IPS-18a (cell line): Measurements from ENCODE around the gene FOXB1.

Experiments
- H3K27ac ChIP-seq: one replicate; pipeline ENCODE4 v1.5.1; 2013; ENCODE audit warnings: low read length
- H3K27me3 ChIP-seq: one replicate; pipeline ENCODE4 v1.6.1; 2013; ENCODE audit warnings: mild to moderate bottlenecking, low read length; ENCODE audit not compliant: control insufficient read depth, insufficient read depth
- H3K36me3 ChIP-seq: one replicate; pipeline ENCODE4 v1.6.1; 2013; ENCODE audit warnings: low read depth, low read length; ENCODE audit not compliant: control insufficient read depth
- H3K4me1 ChIP-seq: one replicate; pipeline ENCODE4 v1.6.1; 2013; ENCODE audit warnings: low read depth, low read length; ENCODE audit not compliant: control insufficient read depth
- H3K4me3 ChIP-seq: one replicate; pipeline ENCODE4 v1.5.1; 2013; ENCODE audit warnings: low read length
- H3K9ac ChIP-seq: one replicate; pipeline ENCODE4 v1.6.1; 2013; ENCODE audit warnings: mild to moderate bottlenecking, low read length, moderate library complexity
- H3K9me3 ChIP-seq: one replicate; pipeline ENCODE4 v1.6.1; 2013; ENCODE audit warnings: low read depth, low read length; ENCODE audit not compliant: control insufficient read depth

Gene FOXB1

DNA sequence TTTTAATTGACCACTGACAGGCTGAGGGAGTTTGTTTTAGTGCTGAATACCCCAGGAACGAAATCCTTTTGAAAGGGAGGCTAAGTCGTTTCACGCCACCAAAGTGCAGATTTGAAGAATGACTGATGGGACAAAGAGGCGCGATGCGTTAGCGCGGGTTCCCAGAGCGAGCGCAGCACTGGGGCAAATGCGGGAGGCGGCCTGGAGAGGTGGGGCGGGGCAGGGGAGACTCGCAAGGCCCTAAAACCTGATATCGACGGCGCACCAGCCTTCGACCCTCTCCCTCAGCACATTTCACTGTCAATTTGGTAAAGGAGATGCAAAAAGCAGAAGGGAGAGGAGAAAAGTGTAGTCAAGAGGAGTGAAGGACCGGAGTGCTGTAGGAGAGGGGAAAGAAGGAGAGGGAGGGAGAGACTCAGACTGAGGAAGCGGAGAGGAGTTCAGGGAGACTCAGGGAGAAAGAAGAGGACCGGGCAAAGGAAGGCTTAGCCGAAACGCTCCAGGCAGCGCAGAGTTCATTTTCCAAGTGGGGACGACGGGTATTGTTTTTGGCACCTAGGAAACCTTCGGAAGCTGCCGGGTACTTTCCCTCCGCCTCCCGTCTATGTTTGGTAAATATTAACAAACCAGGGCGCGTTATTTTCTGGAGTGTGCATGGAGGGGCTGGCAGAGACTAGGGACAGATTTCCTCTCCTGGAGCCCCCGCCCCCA is 3.8 kb upstream of the FOXB1 start:
- Histone ChIP-seq H3K9me3 (no peaks in the 10 kb centered on the region), H3K4me3 (peak overlapping the region; percentile 88), H3K27me3 (peaks cover 78% of the 10 kb centered on the region), H3K9ac (peak overlapping the region; percentile 60), H3K4me1 (peaks cover 56% of the 10 kb centered on the region), H3K36me3 (no peaks in the 10 kb centered on the region), H3K27ac (no peak overlapping the region)

DNA sequence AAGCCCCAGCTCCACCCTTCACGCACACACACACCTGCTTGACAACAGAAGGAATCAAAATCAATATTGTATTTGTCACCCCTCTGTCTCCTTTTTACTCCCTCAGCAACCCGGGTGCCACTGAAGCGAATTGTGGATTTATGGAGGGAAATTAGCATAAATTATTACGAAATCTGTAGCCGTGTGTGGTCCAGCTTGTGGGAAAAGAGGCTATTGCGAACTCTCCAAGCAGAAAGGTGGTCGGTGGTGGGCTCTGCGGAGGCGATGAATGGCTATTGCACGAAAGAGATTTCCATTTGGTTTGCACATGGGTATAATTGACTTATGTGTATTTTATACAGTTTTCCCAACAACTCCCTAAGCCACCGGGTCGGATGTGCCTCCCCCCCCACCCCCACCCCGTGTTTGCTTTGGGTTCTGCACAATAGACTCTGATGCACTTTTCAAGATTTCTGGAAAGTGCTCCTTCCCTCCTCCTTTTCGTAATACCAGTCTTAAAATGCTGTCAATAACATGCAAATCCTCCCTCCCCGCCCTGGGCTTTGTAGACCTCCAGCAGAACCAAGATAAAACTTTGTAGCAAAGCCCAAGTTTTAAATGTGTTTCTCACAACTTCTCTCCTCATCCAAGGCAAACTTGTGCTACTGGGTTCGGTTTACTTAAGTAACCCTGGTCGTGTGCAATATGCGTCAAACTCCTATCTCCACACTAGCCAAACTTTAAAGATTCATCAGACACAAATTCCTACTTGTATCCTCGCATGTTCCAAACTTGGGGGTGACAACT is 3.1 kb upstream of the FOXB1 start:
- Histone ChIP-seq H3K4me3 (peak overlapping the region; percentile 88), H3K9me3 (no peaks in the 10 kb centered on the region), H3K27me3 (peaks cover 78% of the 10 kb centered on the region), H3K27ac (no peak overlapping the region), H3K9ac (peak overlapping the region; percentile 2), H3K36me3 (no peaks in the 10 kb centered on the region), H3K4me1 (peaks cover 50% of the 10 kb centered on the region)

- Histone ChIP-seq H3K4me3 (peak overlapping the region; percentile 88), H3K9me3 (no peaks in the 10 kb centered on the region), H3K4me1 (peaks cover 52% of the 10 kb centered on the region), H3K27me3 (peaks cover 78% of the 10 kb centered on the region), H3K27ac (no peak overlapping the region), H3K36me3 (no peaks in the 10 kb centered on the region), H3K9ac (peak overlapping the region; percentile 2)
Measured at GRCh38 chr15:60001610-60002527, 2.2 kb upstream of the FOXB1 start.

DNA sequence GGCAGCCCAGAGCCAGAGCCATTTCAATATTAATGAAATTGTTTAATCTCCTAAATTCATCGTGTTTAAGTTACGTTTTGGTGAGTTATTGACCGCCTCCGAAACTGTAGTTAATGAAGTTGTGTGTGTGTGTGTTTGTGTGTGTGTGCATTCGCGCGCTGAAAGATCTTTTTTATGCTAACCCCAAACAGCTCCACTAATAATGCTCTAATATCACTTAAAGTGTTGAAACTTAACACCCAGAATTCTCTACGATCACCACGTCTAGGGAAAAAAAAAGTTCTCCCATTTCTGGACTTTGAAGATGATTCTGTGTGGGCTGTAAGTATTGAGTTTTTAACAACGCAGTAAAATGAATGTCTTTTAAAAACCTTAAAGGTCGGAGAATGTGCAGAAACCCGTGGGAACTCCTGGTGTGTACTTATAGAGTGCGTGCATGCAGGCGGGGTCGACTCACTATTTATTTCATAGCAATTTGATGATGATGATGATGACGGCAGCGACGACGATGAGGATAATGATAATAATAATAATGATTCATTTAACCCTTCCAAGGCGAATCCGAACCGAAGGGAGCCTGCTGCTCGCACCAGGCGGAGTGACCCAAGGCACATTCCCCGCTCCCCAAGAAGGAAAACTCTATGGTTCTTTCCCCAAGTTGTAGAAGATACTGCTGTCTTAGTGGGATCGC is 1.4 kb upstream of the FOXB1 start:
- Histone ChIP-seq H3K36me3 (no peaks in the 10 kb centered on the region), H3K27ac (no peak overlapping the region), H3K9ac (no peak overlapping the region), H3K4me3 (peak overlapping the region; percentile 88), H3K9me3 (no peaks in the 10 kb centered on the region), H3K4me1 (peaks cover 55% of the 10 kb centered on the region), H3K27me3 (peaks cover 78% of the 10 kb centered on the region)

DNA sequence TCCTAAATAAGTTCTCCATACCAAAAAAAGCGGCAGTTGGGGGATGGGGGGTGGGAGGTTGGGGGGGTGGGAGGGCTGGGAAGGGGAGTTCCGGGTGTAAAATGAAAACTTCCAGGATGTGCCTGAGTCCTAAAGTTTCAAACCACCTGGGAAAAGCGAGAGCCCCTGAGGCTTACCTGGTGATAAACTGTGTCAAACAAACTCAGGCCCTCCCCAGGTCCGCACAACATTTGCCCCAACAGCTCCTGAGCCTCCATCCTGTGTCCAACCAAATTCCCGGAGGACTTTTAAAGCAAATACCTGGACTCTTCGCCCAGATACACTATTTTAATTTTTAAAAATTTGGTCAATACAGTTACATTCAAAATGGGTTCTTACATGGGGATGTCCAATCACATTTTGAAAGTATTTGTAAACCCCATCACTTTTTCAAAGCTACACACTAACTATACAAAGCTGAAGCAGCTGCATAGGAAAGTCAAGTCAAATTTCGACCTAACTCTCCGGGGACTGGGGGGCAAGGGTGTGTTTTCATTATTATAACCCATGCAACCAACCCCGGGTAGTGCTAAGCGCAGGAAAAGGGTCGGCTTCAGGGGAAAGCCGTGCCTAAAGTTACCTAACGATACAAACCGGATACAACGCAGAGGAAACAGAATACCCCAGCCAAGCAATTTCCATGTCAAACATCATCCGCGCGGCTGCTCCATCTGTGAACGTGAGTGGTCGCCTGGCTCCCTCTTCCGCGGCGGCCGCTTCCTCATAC is 685 bp upstream of the FOXB1 start:
- Histone ChIP-seq H3K27me3 (peaks cover 78% of the 10 kb centered on the region), H3K9me3 (no peaks in the 10 kb centered on the region), H3K9ac (peak overlapping the region; percentile 34), H3K27ac (no peak overlapping the region), H3K4me1 (peaks cover 55% of the 10 kb centered on the region), H3K36me3 (no peaks in the 10 kb centered on the region), H3K4me3 (peak overlapping the region; percentile 88)

DNA sequence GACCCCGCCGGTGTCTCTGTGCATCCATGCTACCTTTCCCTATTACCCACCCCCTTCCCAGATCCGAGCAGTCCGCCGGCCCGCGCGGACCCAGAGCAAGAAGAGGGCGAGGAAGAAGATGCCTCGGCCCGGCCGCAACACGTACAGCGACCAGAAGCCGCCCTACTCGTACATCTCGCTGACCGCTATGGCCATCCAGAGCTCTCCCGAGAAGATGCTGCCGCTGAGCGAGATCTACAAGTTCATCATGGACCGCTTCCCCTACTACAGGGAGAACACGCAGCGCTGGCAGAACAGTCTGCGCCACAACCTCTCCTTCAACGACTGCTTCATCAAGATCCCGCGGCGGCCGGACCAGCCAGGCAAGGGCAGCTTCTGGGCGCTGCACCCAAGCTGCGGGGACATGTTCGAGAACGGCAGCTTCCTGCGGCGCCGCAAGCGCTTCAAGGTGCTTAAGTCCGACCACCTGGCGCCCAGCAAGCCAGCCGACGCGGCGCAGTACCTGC is 788 bp downstream of the FOXB1 start:
- peak overlapping the region; percentile 88 for H3K4me3 ChIP-seq
- H3K36me3 ChIP-seq: no peaks in the 10 kb centered on the region
- no peaks in the 10 kb centered on the region for H3K9me3 ChIP-seq
- peaks cover 57% of the 10 kb centered on the region for H3K4me1 ChIP-seq
- H3K27me3 ChIP-seq: peaks cover 65% of the 10 kb centered on the region
- H3K9ac ChIP-seq: peak overlapping the region; percentile 43
- H3K27ac ChIP-seq: no peak overlapping the region

- no peaks in the 10 kb centered on the region for H3K36me3 ChIP-seq
- peak overlapping the region; percentile 43 for H3K9ac ChIP-seq
- peaks cover 58% of the 10 kb centered on the region for H3K27me3 ChIP-seq
- no peaks in the 10 kb centered on the region for H3K9me3 ChIP-seq
- peak overlapping the region; percentile 88 for H3K4me3 ChIP-seq
- H3K4me1 ChIP-seq: peaks cover 59% of the 10 kb centered on the region
- H3K27ac ChIP-seq: no peak overlapping the region
Measured at GRCh38 chr15:60005352-60006202, 1.5 kb downstream of the FOXB1 start.

- peaks cover 50% of the 10 kb centered on the region for H3K27me3 ChIP-seq
- peak overlapping the region; percentile 88 for H3K4me3 ChIP-seq
- no peak overlapping the region for H3K27ac ChIP-seq
- H3K9me3 ChIP-seq: no peaks in the 10 kb centered on the region
- H3K36me3 ChIP-seq: no peaks in the 10 kb centered on the region
- H3K9ac ChIP-seq: peak overlapping the region; percentile 43
- peaks cover 64% of the 10 kb centered on the region for H3K4me1 ChIP-seq
Measured at GRCh38 chr15:60006203-60006862, 2.2 kb downstream of the FOXB1 start.

- peak overlapping the region; percentile 43 for H3K9ac ChIP-seq
- peaks cover 64% of the 10 kb centered on the region for H3K4me1 ChIP-seq
- no peaks in the 10 kb centered on the region for H3K36me3 ChIP-seq
- peak overlapping the region; percentile 88 for H3K4me3 ChIP-seq
- H3K27me3 ChIP-seq: peaks cover 45% of the 10 kb centered on the region
- H3K27ac ChIP-seq: no peak overlapping the region
- H3K9me3 ChIP-seq: no peaks in the 10 kb centered on the region
Measured at GRCh38 chr15:60006873-60007272, 2.8 kb downstream of the FOXB1 start.
